HG02981 (cell line): ENCODE results near the gene LMOD3.

Source experiments
- ATAC-seq: cut with Tn5 transposase; IDR thresholded peaks from one replicate; pipeline ENCODE4 v1.9.1; 2021; ENCODE audit warnings: mild to moderate bottlenecking, moderate library complexity; ENCODE audit not compliant: unreplicated experiment

The LMOD3 gene

GRCh38 chr3:69094467-69095205, 27.8 kb downstream of the LMOD3 start:
- ATAC-seq = no peak

- peak; percentile 76 for ATAC-seq
Measured at GRCh38 chr3:69092030-69092516, 30.3 kb downstream of the LMOD3 start.

GRCh38 chr3:69091389-69092029, 30.9 kb downstream of the LMOD3 start:
- no peak for ATAC-seq

- no peak for ATAC-seq
Measured at GRCh38 chr3:69090021-69090420, 32.4 kb downstream of the LMOD3 start.

GRCh38 chr3:69088063-69088462, 34.3 kb downstream of the LMOD3 start:
- ATAC-seq = peak; percentile 27

- no peak for ATAC-seq
Measured at GRCh38 chr3:69087030-69087791, 35.2 kb downstream of the LMOD3 start.

- ATAC-seq = no peak
Measured at GRCh38 chr3:69085833-69086722, 36.3 kb downstream of the LMOD3 start.

- no peak for ATAC-seq
Measured at GRCh38 chr3:69085168-69085832, 37.1 kb downstream of the LMOD3 start.

- peak; percentile 51 for ATAC-seq
Measured at GRCh38 chr3:69084326-69085167, 37.8 kb downstream of the LMOD3 start, which contains the start of gene ARL6IP5. Gene ARL6IP5 (plus strand): TSS chr3:69084937. CDS start chr3:69085048, 111 bp downstream.

- ATAC-seq = peak; percentile 51
Measured at GRCh38 chr3:69082805-69083204, 39.6 kb downstream of the LMOD3 start.

- no peak for ATAC-seq
Measured at GRCh38 chr3:69082361-69082760, 40.0 kb downstream of the LMOD3 start.

- ATAC-seq = no peak
Measured at GRCh38 chr3:69081583-69082262, 40.7 kb downstream of the LMOD3 start.

- ATAC-seq = peak; percentile 48
Measured at GRCh38 chr3:69080233-69080920, 42.0 kb downstream of the LMOD3 start, which contains the start of gene UBA3. Gene UBA3 (minus strand): TSS chr3:69080365. CDS start chr3:69080353, 12 bp downstream.

- ATAC-seq = peak; percentile 8
Measured at GRCh38 chr3:69079269-69080159, 42.9 kb downstream of the LMOD3 start.

- no peak for ATAC-seq
Measured at GRCh38 chr3:69072928-69073327, 49.5 kb downstream of the LMOD3 start.

GRCh38 chr3:69066121-69066520, 56.3 kb downstream of the LMOD3 start:
- ATAC-seq = no peak
